T-helper 2 cell treated with Interferon-gamma antibody and Interleukin-4, amounts not matched to agents 5 μg/mL and 100 μg/mL, for 36 hours (primary cell): ENCODE results near the gene DPH6.
"Not testable (repeated sequence)": the region's sequence is repeated elsewhere in the genome, so short reads cannot be mapped to it uniquely, and the experiment has no call there.

Experiments
- DNase-seq: peaks from one replicate; pipeline ENCODE4 v3.0.0; 2021; ENCODE audit warnings: low spot score
- H3K27ac Mint-ChIP-seq: one replicate; pipeline ENCODE4 v1.8.0; 2021; ENCODE audit warnings: mild to moderate bottlenecking, mixed read lengths
- H3K27me3 Mint-ChIP-seq: one replicate; pipeline ENCODE4 v1.8.0; 2021; ENCODE audit warnings: low read depth, mixed read lengths
- H3K36me3 Mint-ChIP-seq: one replicate; pipeline ENCODE4 v1.8.0; 2021; ENCODE audit warnings: low read depth, mixed read lengths
- H3K4me1 Mint-ChIP-seq: one replicate; pipeline ENCODE4 v1.8.0; 2021; ENCODE audit warnings: low read depth, mixed read lengths
- H3K4me3 Mint-ChIP-seq: one replicate; pipeline ENCODE4 v1.8.0; 2022; ENCODE audit warnings: mild to moderate bottlenecking, moderate library complexity, mixed read lengths
- H3K9me3 Mint-ChIP-seq: one replicate; pipeline ENCODE4 v1.8.0; 2021; ENCODE audit warnings: mixed read lengths

Gene DPH6

GRCh38 chr15:35351059-35351458 is 194.9 kb downstream of the DPH6 start:
- Mint-ChIP-seq H3K9me3 (peaks cover 23% of the 10 kb centered on the region), H3K4me3 (no peak overlapping the region), H3K27ac (no peak overlapping the region), H3K4me1 (no peaks in the 10 kb centered on the region), H3K27me3 (no peaks in the 10 kb centered on the region), H3K36me3 (no peaks in the 10 kb centered on the region)
- no peak for DNase-seq

GRCh38 chr15:35349916-35350315 is 196.0 kb downstream of the DPH6 start:
- Mint-ChIP-seq H3K9me3 (peaks cover 12% of the 10 kb centered on the region), H3K27ac (no peak overlapping the region), H3K4me1 (no peaks in the 10 kb centered on the region), H3K4me3 (no peak overlapping the region), H3K27me3 (no peaks in the 10 kb centered on the region), H3K36me3 (no peaks in the 10 kb centered on the region)
- DNase-seq: no peak

GRCh38 chr15:35330916-35331315 is 215.0 kb downstream of the DPH6 start:
- Mint-ChIP-seq H3K9me3 (no peaks in the 10 kb centered on the region), H3K36me3 (no peaks in the 10 kb centered on the region), H3K4me1 (no peaks in the 10 kb centered on the region), H3K27ac (no peak overlapping the region), H3K27me3 (no peaks in the 10 kb centered on the region), H3K4me3 (no peak overlapping the region)
- no peak for DNase-seq

GRCh38 chr15:35330048-35330695 is 215.8 kb downstream of the DPH6 start:
- Mint-ChIP-seq H3K36me3 (no peaks in the 10 kb centered on the region), H3K27ac (no peak overlapping the region), H3K9me3 (no peaks in the 10 kb centered on the region), H3K4me3 (no peak overlapping the region), H3K27me3 (no peaks in the 10 kb centered on the region), H3K4me1 (no peaks in the 10 kb centered on the region)
- DNase-seq: no peak

GRCh38 chr15:35329521-35329961 is 216.4 kb downstream of the DPH6 start:
- no peak for DNase-seq
- Mint-ChIP-seq H3K27me3 (no peaks in the 10 kb centered on the region), H3K9me3 (no peaks in the 10 kb centered on the region), H3K36me3 (no peaks in the 10 kb centered on the region), H3K27ac (no peak overlapping the region), H3K4me3 (no peak overlapping the region), H3K4me1 (no peaks in the 10 kb centered on the region)

GRCh38 chr15:35328836-35329235 is 217.1 kb downstream of the DPH6 start:
- not testable (repeated sequence) for H3K4me3 Mint-ChIP-seq, H3K36me3 Mint-ChIP-seq, H3K27me3 Mint-ChIP-seq

GRCh38 chr15:35327789-35328188 is 218.2 kb downstream of the DPH6 start:
- no peak overlapping the region for H3K4me3 Mint-ChIP-seq
- H3K4me1 Mint-ChIP-seq: no peaks in the 10 kb centered on the region
- no peak overlapping the region for H3K27ac Mint-ChIP-seq
- H3K27me3 Mint-ChIP-seq: no peaks in the 10 kb centered on the region
- H3K9me3 Mint-ChIP-seq: no peaks in the 10 kb centered on the region
- H3K36me3 Mint-ChIP-seq: no peaks in the 10 kb centered on the region
- no peak for DNase-seq

More at GRCh38 chr15:35328836-35329235, 217.1 kb downstream of the DPH6 start:
- not testable (repeated sequence) for H3K27ac Mint-ChIP-seq, DNase-seq, H3K4me1 Mint-ChIP-seq, H3K9me3 Mint-ChIP-seq

GRCh38 chr15:35325374-35325941 is 220.5 kb downstream of the DPH6 start:
- no peaks in the 10 kb centered on the region for H3K9me3 Mint-ChIP-seq
- no peaks in the 10 kb centered on the region for H3K27me3 Mint-ChIP-seq
- H3K4me3 Mint-ChIP-seq: no peak overlapping the region
- H3K27ac Mint-ChIP-seq: no peak overlapping the region
- DNase-seq: no peak
- no peaks in the 10 kb centered on the region for H3K36me3 Mint-ChIP-seq
- no peaks in the 10 kb centered on the region for H3K4me1 Mint-ChIP-seq

GRCh38 chr15:35323141-35323540 is 222.8 kb downstream of the DPH6 start:
- Mint-ChIP-seq H3K36me3 (no peaks in the 10 kb centered on the region), H3K9me3 (no peaks in the 10 kb centered on the region), H3K27me3 (no peaks in the 10 kb centered on the region), H3K4me1 (no peaks in the 10 kb centered on the region), H3K4me3 (no peak overlapping the region), H3K27ac (no peak overlapping the region)
- no peak for DNase-seq

- Mint-ChIP-seq H3K4me1 (no peaks in the 10 kb centered on the region), H3K27ac (no peak overlapping the region), H3K27me3 (no peaks in the 10 kb centered on the region), H3K9me3 (no peaks in the 10 kb centered on the region), H3K4me3 (no peak overlapping the region), H3K36me3 (no peaks in the 10 kb centered on the region)
- no peak for DNase-seq
These were observed 224.0 kb downstream of the DPH6 start for GRCh38 chr15:35321926-35322325.

GRCh38 chr15:35320911-35321310 is 225.1 kb downstream of the DPH6 start:
- DNase-seq: no peak
- Mint-ChIP-seq H3K9me3 (no peaks in the 10 kb centered on the region), H3K4me1 (no peaks in the 10 kb centered on the region), H3K4me3 (no peak overlapping the region), H3K36me3 (no peaks in the 10 kb centered on the region), H3K27me3 (no peaks in the 10 kb centered on the region), H3K27ac (no peak overlapping the region)
